Measurements from ENCODE around the gene MTNR1B. TPM values are rescaled to one million over a fixed set of nuclear protein-coding genes. Genes with fewer than 3 reads are reported as not detected.

MTNR1B gene
- polyA plus RNA-seq, 2 donors: not detected

- no peaks in the 10 kb centered on the region for H3K4me1 ChIP-seq (ENCODE audit: control insufficient read depth in 2 of 2, insufficient read depth in 2 of 2, low read length in 1 of 2)
- no peaks in the 10 kb centered on the region for H3K27me3 ChIP-seq (ENCODE audit: control insufficient read depth in 1 of 2, insufficient read depth in 2 of 2, low read length in 2 of 2)
- H3K4me3 ChIP-seq (ENCODE audit: low read depth in 1 of 2, low read length in 2 of 2): no peak overlapping the region
- WGBS, 2 donors: 51 to 55% methylated on average over 5 of the region's 5 CpGs
- H3K9me3 ChIP-seq (ENCODE audit: control insufficient read depth in 2 of 2, insufficient read depth in 1 of 2, low read depth in 1 of 2, low read length in 1 of 2): peaks cover 0 to 3% of the 10 kb centered on the region in 2 donors
- H3K27ac ChIP-seq (ENCODE audit: low read depth in 2 of 2, low read length in 1 of 2): no peak overlapping the region
- no peaks in the 10 kb centered on the region for H3K36me3 ChIP-seq (ENCODE audit: control insufficient read depth in 2 of 2, insufficient read depth in 2 of 2, low read length in 1 of 2)
These were observed 21.3 kb upstream of the MTNR1B start for GRCh38 chr11:92948116-92948515.

- H3K9me3 ChIP-seq (ENCODE audit: control insufficient read depth in 2 of 2, insufficient read depth in 1 of 2, low read depth in 1 of 2, low read length in 1 of 2): no peaks in the 10 kb centered on the region
- H3K27me3 ChIP-seq (ENCODE audit: control insufficient read depth in 1 of 2, insufficient read depth in 2 of 2, low read length in 2 of 2): no peaks in the 10 kb centered on the region
- 83 to 88% methylated on average over 5 of the region's 5 CpGs for WGBS, 2 donors
- no peak overlapping the region for H3K4me3 ChIP-seq (ENCODE audit: low read depth in 1 of 2, low read length in 2 of 2)
- no peaks in the 10 kb centered on the region for H3K4me1 ChIP-seq (ENCODE audit: control insufficient read depth in 2 of 2, insufficient read depth in 2 of 2, low read length in 1 of 2)
- H3K27ac ChIP-seq (ENCODE audit: low read depth in 2 of 2, low read length in 1 of 2): no peak overlapping the region
- no peaks in the 10 kb centered on the region for H3K36me3 ChIP-seq (ENCODE audit: control insufficient read depth in 2 of 2, insufficient read depth in 2 of 2, low read length in 1 of 2)
These were observed 15.4 kb upstream of the MTNR1B start for GRCh38 chr11:92954003-92954402.

- Histone ChIP-seq H3K27ac (ENCODE audit: low read depth in 2 of 2, low read length in 1 of 2) (no peak overlapping the region), H3K9me3 (ENCODE audit: control insufficient read depth in 2 of 2, insufficient read depth in 1 of 2, low read depth in 1 of 2, low read length in 1 of 2) (no peaks in the 10 kb centered on the region), H3K4me3 (ENCODE audit: low read depth in 1 of 2, low read length in 2 of 2) (no peak overlapping the region), H3K27me3 (ENCODE audit: control insufficient read depth in 1 of 2, insufficient read depth in 2 of 2, low read length in 2 of 2) (no peaks in the 10 kb centered on the region), H3K4me1 (ENCODE audit: control insufficient read depth in 2 of 2, insufficient read depth in 2 of 2, low read length in 1 of 2) (no peaks in the 10 kb centered on the region), H3K36me3 (ENCODE audit: control insufficient read depth in 2 of 2, insufficient read depth in 2 of 2, low read length in 1 of 2) (no peaks in the 10 kb centered on the region)
These were observed 13.6 kb upstream of the MTNR1B start for GRCh38 chr11:92955860-92956259.

DNA sequence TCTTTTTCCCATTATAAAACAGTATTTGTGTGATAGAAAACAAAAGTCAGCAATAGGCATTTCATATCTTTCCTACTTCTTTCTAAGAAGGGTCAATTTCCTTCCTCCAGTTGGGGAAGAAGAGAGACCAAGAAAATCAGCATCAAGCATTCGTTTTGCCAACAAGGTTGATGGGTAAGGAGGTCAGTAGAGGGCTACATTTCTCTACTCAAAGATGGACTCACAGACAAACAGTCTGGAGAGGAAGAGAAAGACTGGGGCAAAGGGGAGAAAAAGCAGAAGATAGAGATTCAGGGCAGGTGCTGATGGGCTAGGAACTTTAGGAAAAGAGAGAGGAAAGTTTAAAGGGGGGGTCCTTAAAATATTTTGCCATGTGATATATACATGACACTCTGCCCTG is 8.6 kb upstream of the MTNR1B start:
- Histone ChIP-seq H3K36me3 (ENCODE audit: control insufficient read depth in 2 of 2, insufficient read depth in 2 of 2, low read length in 1 of 2) (no peaks in the 10 kb centered on the region), H3K27me3 (ENCODE audit: control insufficient read depth in 1 of 2, insufficient read depth in 2 of 2, low read length in 2 of 2) (no peaks in the 10 kb centered on the region), H3K4me3 (ENCODE audit: low read depth in 1 of 2, low read length in 2 of 2) (no peak overlapping the region), H3K27ac (ENCODE audit: low read depth in 2 of 2, low read length in 1 of 2) (no peak overlapping the region), H3K4me1 (ENCODE audit: control insufficient read depth in 2 of 2, insufficient read depth in 2 of 2, low read length in 1 of 2) (no peaks in the 10 kb centered on the region), H3K9me3 (ENCODE audit: control insufficient read depth in 2 of 2, insufficient read depth in 1 of 2, low read depth in 1 of 2, low read length in 1 of 2) (no peaks in the 10 kb centered on the region)
- WGBS, 2 donors: 32 to 56% methylated on average over 1 of the region's 1 CpG

DNA sequence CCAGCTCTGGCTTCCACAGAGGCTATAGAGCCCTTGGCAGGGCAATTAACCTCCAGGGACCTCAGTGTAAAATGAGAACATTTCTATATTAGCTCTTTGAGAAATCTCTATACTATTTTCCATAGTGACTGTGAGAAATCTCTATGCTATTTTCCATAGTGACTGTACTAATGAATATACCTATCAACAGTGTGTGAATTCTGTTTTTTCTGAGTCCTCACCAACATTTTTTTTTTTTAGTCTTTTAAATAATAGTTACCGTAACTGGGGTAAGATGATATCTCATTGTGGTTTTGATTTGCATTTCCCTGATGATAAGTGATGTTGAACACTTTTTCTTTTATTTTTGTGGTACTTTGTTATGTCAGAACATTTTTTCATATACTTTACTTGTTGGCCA is 7.0 kb upstream of the MTNR1B start:
- no peak overlapping the region for H3K4me3 ChIP-seq (ENCODE audit: low read depth in 1 of 2, low read length in 2 of 2)
- no peaks in the 10 kb centered on the region for H3K36me3 ChIP-seq (ENCODE audit: control insufficient read depth in 2 of 2, insufficient read depth in 2 of 2, low read length in 1 of 2)
- H3K27ac ChIP-seq (ENCODE audit: low read depth in 2 of 2, low read length in 1 of 2): no peak overlapping the region
- no peaks in the 10 kb centered on the region for H3K4me1 ChIP-seq (ENCODE audit: control insufficient read depth in 2 of 2, insufficient read depth in 2 of 2, low read length in 1 of 2)
- no peaks in the 10 kb centered on the region for H3K27me3 ChIP-seq (ENCODE audit: control insufficient read depth in 1 of 2, insufficient read depth in 2 of 2, low read length in 2 of 2)
- H3K9me3 ChIP-seq (ENCODE audit: control insufficient read depth in 2 of 2, insufficient read depth in 1 of 2, low read depth in 1 of 2, low read length in 1 of 2): no peaks in the 10 kb centered on the region
- 79 to 84% methylated on average over 1 of the region's 1 CpG for WGBS, 2 donors

DNA sequence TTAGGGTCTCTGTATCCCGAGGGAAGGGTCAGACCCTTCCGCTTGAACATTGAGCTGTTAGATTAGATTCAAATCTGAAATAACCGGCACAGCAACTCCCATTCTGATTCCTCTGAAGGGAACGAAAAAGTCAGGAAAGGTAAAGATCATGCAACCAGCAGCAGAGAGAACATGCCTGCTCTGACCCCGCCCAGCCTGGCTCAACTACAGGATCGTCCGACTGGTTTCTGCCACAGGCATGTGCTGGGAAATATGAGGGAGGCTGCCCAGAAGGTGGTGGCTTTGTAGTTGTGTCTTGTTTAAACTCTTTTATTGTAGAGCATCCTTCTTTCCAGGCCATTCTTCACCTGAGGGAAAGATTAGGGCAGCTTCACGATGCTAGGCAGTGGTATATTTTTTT is 5.0 kb upstream of the MTNR1B start:
- Histone ChIP-seq H3K4me1 (ENCODE audit: control insufficient read depth in 2 of 2, insufficient read depth in 2 of 2, low read length in 1 of 2) (no peaks in the 10 kb centered on the region), H3K27me3 (ENCODE audit: control insufficient read depth in 1 of 2, insufficient read depth in 2 of 2, low read length in 2 of 2) (peaks cover 0 to 3% of the 10 kb centered on the region in 2 donors), H3K9me3 (ENCODE audit: control insufficient read depth in 2 of 2, insufficient read depth in 1 of 2, low read depth in 1 of 2, low read length in 1 of 2) (no peaks in the 10 kb centered on the region), H3K4me3 (ENCODE audit: low read depth in 1 of 2, low read length in 2 of 2) (no peak overlapping the region), H3K27ac (ENCODE audit: low read depth in 2 of 2, low read length in 1 of 2) (no peak overlapping the region), H3K36me3 (ENCODE audit: control insufficient read depth in 2 of 2, insufficient read depth in 2 of 2, low read length in 1 of 2) (no peaks in the 10 kb centered on the region)
- WGBS, 2 donors: 42 to 49% methylated on average over 8 of the region's 8 CpGs

DNA sequence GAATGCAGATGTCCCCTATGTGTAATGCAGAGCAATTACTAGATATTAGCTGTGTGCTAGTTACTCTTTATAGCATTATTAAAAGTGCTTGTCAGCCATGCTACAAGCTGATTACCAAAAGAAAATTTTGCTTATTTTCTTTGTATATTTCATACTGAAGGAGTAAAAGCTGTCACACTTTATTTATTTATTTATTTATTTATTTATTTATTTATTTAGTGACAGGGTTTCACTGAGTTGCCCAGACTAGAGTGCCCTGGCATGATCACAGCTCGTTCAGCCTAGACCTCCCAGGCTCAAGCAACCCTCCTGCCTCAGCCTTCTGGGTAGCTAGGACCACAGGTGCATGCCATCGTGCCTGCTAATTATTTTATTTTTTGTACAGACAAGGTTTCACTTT is 4.3 kb upstream of the MTNR1B start:
- Histone ChIP-seq H3K4me1 (ENCODE audit: control insufficient read depth in 2 of 2, insufficient read depth in 2 of 2, low read length in 1 of 2) (no peaks in the 10 kb centered on the region), H3K4me3 (ENCODE audit: low read depth in 1 of 2, low read length in 2 of 2) (no peak overlapping the region), H3K27ac (ENCODE audit: low read depth in 2 of 2, low read length in 1 of 2) (no peak overlapping the region), H3K9me3 (ENCODE audit: control insufficient read depth in 2 of 2, insufficient read depth in 1 of 2, low read depth in 1 of 2, low read length in 1 of 2) (peaks cover 0 to 4% of the 10 kb centered on the region in 2 donors), H3K36me3 (ENCODE audit: control insufficient read depth in 2 of 2, insufficient read depth in 2 of 2, low read length in 1 of 2) (no peaks in the 10 kb centered on the region), H3K27me3 (ENCODE audit: control insufficient read depth in 1 of 2, insufficient read depth in 2 of 2, low read length in 2 of 2) (peaks cover 0 to 10% of the 10 kb centered on the region in 2 donors)
- WGBS, 2 donors: 64 to 71% methylated on average over 2 of the region's 2 CpGs

- Histone ChIP-seq H3K36me3 (ENCODE audit: control insufficient read depth in 2 of 2, insufficient read depth in 2 of 2, low read length in 1 of 2) (no peaks in the 10 kb centered on the region), H3K27ac (ENCODE audit: low read depth in 2 of 2, low read length in 1 of 2) (no peak overlapping the region), H3K27me3 (ENCODE audit: control insufficient read depth in 1 of 2, insufficient read depth in 2 of 2, low read length in 2 of 2) (peaks cover 0 to 11% of the 10 kb centered on the region in 2 donors), H3K9me3 (ENCODE audit: control insufficient read depth in 2 of 2, insufficient read depth in 1 of 2, low read depth in 1 of 2, low read length in 1 of 2) (peaks cover 0 to 4% of the 10 kb centered on the region in 2 donors), H3K4me1 (ENCODE audit: control insufficient read depth in 2 of 2, insufficient read depth in 2 of 2, low read length in 1 of 2) (no peaks in the 10 kb centered on the region), H3K4me3 (ENCODE audit: low read depth in 1 of 2, low read length in 2 of 2) (no peak overlapping the region)
- WGBS, 2 donors: 90 to 93% methylated on average over 2 of the region's 2 CpGs
These were observed 2.3 kb upstream of the MTNR1B start for GRCh38 chr11:92967178-92967577.

DNA sequence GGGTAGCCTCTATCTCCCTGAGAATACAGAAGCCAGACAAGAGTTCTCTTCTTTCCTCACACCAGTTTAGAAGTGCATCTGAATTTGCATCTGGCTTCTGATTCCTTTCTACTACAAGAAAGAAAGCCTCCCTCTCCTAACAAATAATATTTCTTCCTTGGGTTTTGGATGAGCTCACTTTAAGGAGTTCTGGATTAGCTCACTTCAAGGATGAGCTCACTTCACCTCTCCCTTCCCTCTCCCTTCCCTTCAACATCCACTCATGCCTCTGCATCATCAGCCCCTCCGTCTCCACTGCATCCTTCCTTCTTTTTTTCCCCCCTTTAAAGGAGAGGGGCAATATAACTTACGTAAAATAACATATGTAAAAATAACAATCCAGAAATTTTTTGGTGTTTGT is 1.6 kb upstream of the MTNR1B start:
- Histone ChIP-seq H3K4me3 (ENCODE audit: low read depth in 1 of 2, low read length in 2 of 2) (no peak overlapping the region), H3K36me3 (ENCODE audit: control insufficient read depth in 2 of 2, insufficient read depth in 2 of 2, low read length in 1 of 2) (no peaks in the 10 kb centered on the region), H3K9me3 (ENCODE audit: control insufficient read depth in 2 of 2, insufficient read depth in 1 of 2, low read depth in 1 of 2, low read length in 1 of 2) (peaks cover 0 to 4% of the 10 kb centered on the region in 2 donors), H3K27ac (ENCODE audit: low read depth in 2 of 2, low read length in 1 of 2) (no peak overlapping the region), H3K27me3 (ENCODE audit: control insufficient read depth in 1 of 2, insufficient read depth in 2 of 2, low read length in 2 of 2) (peaks cover 0 to 11% of the 10 kb centered on the region in 2 donors), H3K4me1 (ENCODE audit: control insufficient read depth in 2 of 2, insufficient read depth in 2 of 2, low read length in 1 of 2) (no peaks in the 10 kb centered on the region)
- WGBS, 2 donors: 88 to 90% methylated on average over 2 of the region's 2 CpGs

DNA sequence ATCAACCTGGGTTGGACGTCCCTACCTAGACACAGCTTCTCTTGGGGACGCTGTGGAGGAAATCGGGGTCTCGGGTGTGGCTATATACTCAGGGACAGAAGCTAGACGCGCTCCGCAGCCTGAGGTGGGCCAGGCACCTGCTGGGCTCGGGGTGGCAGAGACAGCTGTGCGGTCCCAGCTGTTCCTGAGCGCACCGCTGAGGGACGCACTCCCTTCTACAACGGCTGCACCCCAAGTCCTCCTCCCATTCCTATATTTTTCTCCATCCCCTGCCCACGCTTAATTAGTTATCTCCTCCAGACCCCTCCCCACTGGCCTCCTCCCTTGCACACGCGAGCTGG is 188 bp upstream of the MTNR1B start:
- no peak overlapping the region for H3K27ac ChIP-seq (ENCODE audit: low read depth in 2 of 2, low read length in 1 of 2)
- peaks cover 0 to 4% of the 10 kb centered on the region in 2 donors for H3K9me3 ChIP-seq (ENCODE audit: control insufficient read depth in 2 of 2, insufficient read depth in 1 of 2, low read depth in 1 of 2, low read length in 1 of 2)
- H3K36me3 ChIP-seq (ENCODE audit: control insufficient read depth in 2 of 2, insufficient read depth in 2 of 2, low read length in 1 of 2): no peaks in the 10 kb centered on the region
- 11 to 13% methylated on average over 15 to 16 of the region's 16 CpGs for WGBS, 2 donors
- no peak overlapping the region for H3K4me3 ChIP-seq (ENCODE audit: low read depth in 1 of 2, low read length in 2 of 2)
- peaks cover 0 to 11% of the 10 kb centered on the region in 2 donors for H3K27me3 ChIP-seq (ENCODE audit: control insufficient read depth in 1 of 2, insufficient read depth in 2 of 2, low read length in 2 of 2)
- H3K4me1 ChIP-seq (ENCODE audit: control insufficient read depth in 2 of 2, insufficient read depth in 2 of 2, low read length in 1 of 2): no peaks in the 10 kb centered on the region
